ENCODE measurements around the gene MED27.

DNA sequence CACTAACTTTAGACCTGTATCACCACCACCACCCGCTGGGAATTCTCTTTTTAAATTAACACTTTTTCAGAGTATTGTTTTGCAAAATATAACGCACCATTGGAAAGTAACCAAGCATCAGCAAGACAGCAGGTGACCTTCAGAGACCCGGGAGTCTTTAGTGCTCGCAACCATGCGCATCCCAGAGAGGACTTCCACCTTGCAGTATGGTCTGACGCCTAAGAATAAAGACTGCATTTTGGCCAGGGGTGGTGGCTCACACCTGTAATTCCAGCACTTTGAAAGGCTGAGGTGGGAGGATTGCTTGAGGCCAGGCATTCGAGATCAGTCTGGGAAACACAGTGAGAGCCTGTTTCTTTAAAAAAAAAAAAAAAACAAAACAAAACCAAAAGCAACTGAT is 113.8 kb downstream of the MED27 start:
- TF ChIP-seq, protein P1, sequence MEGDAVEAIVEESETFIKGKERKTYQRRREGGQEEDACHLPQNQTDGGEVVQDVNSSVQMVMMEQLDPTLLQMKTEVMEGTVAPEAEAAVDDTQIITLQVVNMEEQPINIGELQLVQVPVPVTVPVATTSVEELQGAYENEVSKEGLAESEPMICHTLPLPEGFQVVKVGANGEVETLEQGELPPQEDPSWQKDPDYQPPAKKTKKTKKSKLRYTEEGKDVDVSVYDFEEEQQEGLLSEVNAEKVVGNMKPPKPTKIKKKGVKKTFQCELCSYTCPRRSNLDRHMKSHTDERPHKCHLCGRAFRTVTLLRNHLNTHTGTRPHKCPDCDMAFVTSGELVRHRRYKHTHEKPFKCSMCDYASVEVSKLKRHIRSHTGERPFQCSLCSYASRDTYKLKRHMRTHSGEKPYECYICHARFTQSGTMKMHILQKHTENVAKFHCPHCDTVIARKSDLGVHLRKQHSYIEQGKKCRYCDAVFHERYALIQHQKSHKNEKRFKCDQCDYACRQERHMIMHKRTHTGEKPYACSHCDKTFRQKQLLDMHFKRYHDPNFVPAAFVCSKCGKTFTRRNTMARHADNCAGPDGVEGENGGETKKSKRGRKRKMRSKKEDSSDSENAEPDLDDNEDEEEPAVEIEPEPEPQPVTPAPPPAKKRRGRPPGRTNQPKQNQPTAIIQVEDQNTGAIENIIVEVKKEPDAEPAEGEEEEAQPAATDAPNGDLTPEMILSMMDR (IDR thresholded peaks at IDR 0.05) = no peak
- no peak for TF ChIP-seq POLR2A (IDR thresholded peaks at IDR 0.05)
- no peak for TF ChIP-seq EP300 (IDR thresholded peaks at IDR 0.05)
